DOHH2 (cell line): ENCODE data around the gene BEST2.

Experiments used
- H3F3A ChIP-seq: fragments of 200-600 bp; sonication (generic), shearing (Covaris generic); 2 replicates; pipeline ENCODE4 v1.6.0; 2016; ENCODE audit warnings: antibody characterized with exemption, mild to moderate bottlenecking; ENCODE audit not compliant: control insufficient read depth, insufficient read depth
- H3K27ac ChIP-seq: fragments of 200-600 bp; sonication (generic); 2 replicates; pipeline ENCODE4 v1.5.1; 2014; ENCODE audit warnings: low read depth, mild to moderate bottlenecking, low read length, moderate library complexity
- H3K27me3 ChIP-seq: fragments of 200-600 bp; sonication (generic); 2 replicates; pipeline ENCODE4 v1.6.1; 2014; ENCODE audit warnings: mild to moderate bottlenecking, low read length, mixed read lengths; ENCODE audit not compliant: control insufficient read depth
- H3K36me3 ChIP-seq: fragments of 200-600 bp; sonication (generic); 2 replicates; pipeline ENCODE4 v1.6.1; 2014; ENCODE audit warnings: mild to moderate bottlenecking, low read length, moderate library complexity, mixed read lengths; ENCODE audit not compliant: control insufficient read depth
- H3K4me1 ChIP-seq: fragments of 200-600 bp; sonication (generic); 2 replicates; pipeline ENCODE4 v1.6.1; 2014; ENCODE audit warnings: mild to moderate bottlenecking, low read length, mixed read lengths; ENCODE audit not compliant: control insufficient read depth
- H3K4me2 ChIP-seq: fragments of 200-600 bp; sonication (generic); 2 replicates; pipeline ENCODE4 v1.6.0; 2014; ENCODE audit warnings: mild to moderate bottlenecking, low read length, moderate library complexity
- H3K4me3 ChIP-seq: fragments of 200-600 bp; sonication (generic); 2 replicates; pipeline ENCODE4 v1.5.1; 2014; ENCODE audit warnings: mild to moderate bottlenecking, low read length, mixed read lengths
- H3K79me2 ChIP-seq: fragments of 200-600 bp; sonication (generic); 2 replicates; pipeline ENCODE4 v1.6.1; 2014; ENCODE audit warnings: mild to moderate bottlenecking, low read length, mixed read lengths; ENCODE audit not compliant: control insufficient read depth
- H3K9me2 ChIP-seq: fragments of 200-600 bp; sonication (generic); replicated peaks from 2 replicates; pipeline ENCODE4 v1.6.1; 2014; ENCODE audit warnings: mild to moderate bottlenecking, low read length, mixed read lengths; ENCODE audit not compliant: control insufficient read depth
- H3K9me3 ChIP-seq: fragments of 200-600 bp; sonication (generic); 2 replicates; pipeline ENCODE4 v1.6.1; 2014; ENCODE audit warnings: antibody characterized with exemption, low read length, mixed read lengths; ENCODE audit not compliant: control insufficient read depth, insufficient read depth
- H4K20me1 ChIP-seq: fragments of 200-600 bp; sonication (generic); 2 replicates; pipeline ENCODE4 v1.6.0; 2014; ENCODE audit warnings: low read depth, mild to moderate bottlenecking, antibody characterized with exemption, low read length, moderate library complexity; ENCODE audit not compliant: control insufficient read depth, insufficient read depth
- EZH2phosphoT487 ChIP-seq: fragments of 200-600 bp; sonication (generic); IDR thresholded peaks from 2 replicates; pipeline ENCODE4 v1.6.1; 2017; ENCODE audit warnings: borderline replicate concordance, mild to moderate bottlenecking, antibody characterized with exemption, low read length, moderate library complexity, mixed read lengths
- TF ChIP-seq, protein P1 (sequence below): fragments of 200-600 bp; sonication (generic); IDR thresholded peaks from one replicate; pipeline ENCODE4 v1.5.1; 2014; ENCODE audit warnings: antibody characterized with exemption, mild to moderate bottlenecking, low read depth, low read length; ENCODE audit not compliant: poor library complexity, severe bottlenecking

The BEST2 gene

DNA sequence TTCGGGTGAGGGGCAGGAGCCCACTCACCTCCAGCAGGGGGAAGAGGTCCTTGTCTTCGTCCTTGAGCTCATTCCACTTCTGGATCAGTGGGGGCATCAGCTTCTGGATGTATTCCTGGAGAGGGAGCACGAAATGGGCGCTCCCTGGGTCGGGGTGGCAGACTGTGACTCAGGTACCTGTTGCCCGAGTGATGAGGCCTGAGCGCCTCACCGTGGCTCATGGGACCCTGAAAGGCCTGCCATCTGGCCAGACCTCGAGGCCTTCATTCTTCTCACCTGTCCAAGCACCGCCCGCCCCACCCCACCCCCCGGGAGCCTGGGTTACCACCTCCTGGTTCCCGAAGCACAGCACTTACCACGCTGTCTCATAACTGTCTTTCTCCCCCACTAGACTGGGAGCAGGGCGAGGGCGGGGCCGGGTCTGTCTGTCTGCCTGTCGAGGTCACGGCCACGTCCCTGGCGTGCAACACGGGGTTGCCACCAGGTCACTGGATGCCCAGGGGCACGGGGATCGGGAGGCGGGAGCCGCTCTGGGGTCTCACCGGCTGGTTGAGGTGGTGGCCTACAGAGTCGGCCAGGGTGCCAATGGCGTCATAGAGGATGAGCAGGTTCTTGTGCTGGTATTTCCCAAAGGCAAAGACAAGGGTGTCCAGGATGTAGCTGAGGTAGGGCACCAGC lies 45.8 kb upstream of the BEST2 start:
- no peak overlapping the region for H3K4me2 ChIP-seq
- H3K36me3 ChIP-seq, result peaks cover 91% of the 10 kb centered on the region
- TF ChIP-seq EZH2phosphoT487, result no peak
- TF ChIP-seq, protein P1, sequence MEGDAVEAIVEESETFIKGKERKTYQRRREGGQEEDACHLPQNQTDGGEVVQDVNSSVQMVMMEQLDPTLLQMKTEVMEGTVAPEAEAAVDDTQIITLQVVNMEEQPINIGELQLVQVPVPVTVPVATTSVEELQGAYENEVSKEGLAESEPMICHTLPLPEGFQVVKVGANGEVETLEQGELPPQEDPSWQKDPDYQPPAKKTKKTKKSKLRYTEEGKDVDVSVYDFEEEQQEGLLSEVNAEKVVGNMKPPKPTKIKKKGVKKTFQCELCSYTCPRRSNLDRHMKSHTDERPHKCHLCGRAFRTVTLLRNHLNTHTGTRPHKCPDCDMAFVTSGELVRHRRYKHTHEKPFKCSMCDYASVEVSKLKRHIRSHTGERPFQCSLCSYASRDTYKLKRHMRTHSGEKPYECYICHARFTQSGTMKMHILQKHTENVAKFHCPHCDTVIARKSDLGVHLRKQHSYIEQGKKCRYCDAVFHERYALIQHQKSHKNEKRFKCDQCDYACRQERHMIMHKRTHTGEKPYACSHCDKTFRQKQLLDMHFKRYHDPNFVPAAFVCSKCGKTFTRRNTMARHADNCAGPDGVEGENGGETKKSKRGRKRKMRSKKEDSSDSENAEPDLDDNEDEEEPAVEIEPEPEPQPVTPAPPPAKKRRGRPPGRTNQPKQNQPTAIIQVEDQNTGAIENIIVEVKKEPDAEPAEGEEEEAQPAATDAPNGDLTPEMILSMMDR, result no peak
- no peaks in the 10 kb centered on the region for H3K27me3 ChIP-seq
- no peak overlapping the region for H3K27ac ChIP-seq
- H3K79me2 ChIP-seq, result peaks cover 8% of the 10 kb centered on the region
- no peaks in the 10 kb centered on the region for H3K9me2 ChIP-seq
- H4K20me1 ChIP-seq, result peaks cover 5% of the 10 kb centered on the region; the same call in 1 of the 2 replicates
- no peaks in the 10 kb centered on the region for H3K9me3 ChIP-seq
- peaks cover 12% of the 10 kb centered on the region for H3K4me1 ChIP-seq
- H3F3A ChIP-seq, result peaks cover 2% of the 10 kb centered on the region; the same call in 1 of the 2 replicates
- no peak overlapping the region for H3K4me3 ChIP-seq

GRCh38 chr19:12706332-12706718 lies 45.3 kb upstream of the BEST2 start:
- Histone ChIP-seq H3K79me2 (peaks cover 8% of the 10 kb centered on the region), H3K4me2 (no peak overlapping the region), H3K27me3 (no peaks in the 10 kb centered on the region), H3K9me2 (no peaks in the 10 kb centered on the region), H3K4me3 (no peak overlapping the region), H3K27ac (no peak overlapping the region), H3K4me1 (peaks cover 12% of the 10 kb centered on the region), H3K36me3 (peaks cover 90% of the 10 kb centered on the region), H3F3A (peaks cover 2% of the 10 kb centered on the region; the same call in 1 of the 2 replicates), H4K20me1 (peaks cover 5% of the 10 kb centered on the region; the same call in 1 of the 2 replicates), H3K9me3 (no peaks in the 10 kb centered on the region)
- no peak for TF ChIP-seq EZH2phosphoT487
- TF ChIP-seq, protein P1, result no peak

DNA sequence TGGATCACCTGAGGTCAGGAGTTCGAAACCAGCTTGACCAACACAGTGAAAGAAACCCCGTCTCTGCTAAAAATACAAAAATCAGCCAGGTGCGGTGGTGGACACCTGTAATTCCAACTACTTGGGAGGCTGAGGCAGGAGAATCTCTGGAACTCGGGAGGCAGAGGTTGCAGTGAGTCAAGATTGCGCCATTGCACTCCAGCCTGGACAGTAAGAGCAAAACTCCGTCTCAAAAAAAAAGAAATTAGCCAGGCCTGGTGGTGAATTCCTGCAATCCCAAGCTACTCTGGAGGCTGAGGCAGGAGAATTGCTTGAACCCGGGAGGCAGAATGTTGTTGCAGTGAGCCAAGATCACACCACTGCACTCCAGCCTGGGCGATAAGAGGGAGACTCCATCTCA lies 43.0 kb upstream of the BEST2 start:
- peaks cover 2% of the 10 kb centered on the region; the same call in 1 of the 2 replicates for H3K79me2 ChIP-seq
- no peaks in the 10 kb centered on the region for H3K9me3 ChIP-seq
- no peaks in the 10 kb centered on the region for H3K27me3 ChIP-seq
- TF ChIP-seq, protein P1, result no peak
- TF ChIP-seq EZH2phosphoT487, result no peak
- H4K20me1 ChIP-seq, result no peaks in the 10 kb centered on the region
- no peak overlapping the region for H3K27ac ChIP-seq
- peaks cover 2% of the 10 kb centered on the region; the same call in 1 of the 2 replicates for H3F3A ChIP-seq
- H3K4me2 ChIP-seq, result no peak overlapping the region
- H3K9me2 ChIP-seq, result no peaks in the 10 kb centered on the region
- peaks cover 1% of the 10 kb centered on the region for H3K4me1 ChIP-seq
- H3K4me3 ChIP-seq, result no peak overlapping the region
- peaks cover 81% of the 10 kb centered on the region for H3K36me3 ChIP-seq
